Measurements from ENCODE around the gene KNSTRN.

DNA sequence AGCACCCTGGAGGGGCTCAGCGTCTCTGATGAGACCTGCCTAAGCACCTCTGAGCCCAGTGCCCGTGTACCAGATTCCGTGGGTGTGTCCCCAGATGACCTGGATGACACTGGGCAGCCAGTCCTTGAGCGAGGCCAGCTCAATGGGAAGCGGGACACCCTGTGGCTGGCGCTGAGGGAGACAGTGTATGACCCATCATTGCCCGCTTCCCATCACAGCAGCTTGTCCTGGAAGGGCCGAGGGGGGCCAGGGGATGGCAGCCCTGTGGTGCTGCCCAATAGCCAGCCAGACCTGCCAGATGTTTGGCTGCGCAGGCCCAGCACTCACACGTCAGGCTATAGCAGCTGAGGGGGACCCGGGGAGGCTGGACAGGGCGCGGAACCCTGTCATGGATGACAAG is 12.6 kb upstream of the KNSTRN start:
- TF ChIP-seq, protein P1, sequence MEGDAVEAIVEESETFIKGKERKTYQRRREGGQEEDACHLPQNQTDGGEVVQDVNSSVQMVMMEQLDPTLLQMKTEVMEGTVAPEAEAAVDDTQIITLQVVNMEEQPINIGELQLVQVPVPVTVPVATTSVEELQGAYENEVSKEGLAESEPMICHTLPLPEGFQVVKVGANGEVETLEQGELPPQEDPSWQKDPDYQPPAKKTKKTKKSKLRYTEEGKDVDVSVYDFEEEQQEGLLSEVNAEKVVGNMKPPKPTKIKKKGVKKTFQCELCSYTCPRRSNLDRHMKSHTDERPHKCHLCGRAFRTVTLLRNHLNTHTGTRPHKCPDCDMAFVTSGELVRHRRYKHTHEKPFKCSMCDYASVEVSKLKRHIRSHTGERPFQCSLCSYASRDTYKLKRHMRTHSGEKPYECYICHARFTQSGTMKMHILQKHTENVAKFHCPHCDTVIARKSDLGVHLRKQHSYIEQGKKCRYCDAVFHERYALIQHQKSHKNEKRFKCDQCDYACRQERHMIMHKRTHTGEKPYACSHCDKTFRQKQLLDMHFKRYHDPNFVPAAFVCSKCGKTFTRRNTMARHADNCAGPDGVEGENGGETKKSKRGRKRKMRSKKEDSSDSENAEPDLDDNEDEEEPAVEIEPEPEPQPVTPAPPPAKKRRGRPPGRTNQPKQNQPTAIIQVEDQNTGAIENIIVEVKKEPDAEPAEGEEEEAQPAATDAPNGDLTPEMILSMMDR (IDR thresholded peaks at IDR 0.05): no peak
- TF ChIP-seq, protein P2, sequence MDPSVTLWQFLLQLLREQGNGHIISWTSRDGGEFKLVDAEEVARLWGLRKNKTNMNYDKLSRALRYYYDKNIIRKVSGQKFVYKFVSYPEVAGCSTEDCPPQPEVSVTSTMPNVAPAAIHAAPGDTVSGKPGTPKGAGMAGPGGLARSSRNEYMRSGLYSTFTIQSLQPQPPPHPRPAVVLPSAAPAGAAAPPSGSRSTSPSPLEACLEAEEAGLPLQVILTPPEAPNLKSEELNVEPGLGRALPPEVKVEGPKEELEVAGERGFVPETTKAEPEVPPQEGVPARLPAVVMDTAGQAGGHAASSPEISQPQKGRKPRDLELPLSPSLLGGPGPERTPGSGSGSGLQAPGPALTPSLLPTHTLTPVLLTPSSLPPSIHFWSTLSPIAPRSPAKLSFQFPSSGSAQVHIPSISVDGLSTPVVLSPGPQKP (IDR thresholded peaks at IDR 0.05; ENCODE audit: low read depth, low read length): no peak
- TF ChIP-seq POLR2A (IDR thresholded peaks at IDR 0.05; ENCODE audit: low read length) (no peak), RAD21 (conservative IDR thresholded peaks at IDR 0.05 in 1 of 2, IDR thresholded peaks at IDR 0.05 in 1 of 2) (no peak), KDM1A (IDR thresholded peaks at IDR 0.05; ENCODE audit: low read depth) (no peak), NPAS2 (CRISPR knock-in tag; IDR thresholded peaks at IDR 0.05; ENCODE audit: borderline replicate concordance) (no peak), SMC3 (IDR thresholded peaks at IDR 0.05) (no peak), NR3C1 (IDR thresholded peaks at IDR 0.05) (no peak), ZFP36 (IDR thresholded peaks at IDR 0.05; ENCODE audit: borderline replicate concordance, partially characterized antibody) (no peak), EP300 (IDR thresholded peaks at IDR 0.05) (no peak)
- TF ChIP-seq, protein P3, sequence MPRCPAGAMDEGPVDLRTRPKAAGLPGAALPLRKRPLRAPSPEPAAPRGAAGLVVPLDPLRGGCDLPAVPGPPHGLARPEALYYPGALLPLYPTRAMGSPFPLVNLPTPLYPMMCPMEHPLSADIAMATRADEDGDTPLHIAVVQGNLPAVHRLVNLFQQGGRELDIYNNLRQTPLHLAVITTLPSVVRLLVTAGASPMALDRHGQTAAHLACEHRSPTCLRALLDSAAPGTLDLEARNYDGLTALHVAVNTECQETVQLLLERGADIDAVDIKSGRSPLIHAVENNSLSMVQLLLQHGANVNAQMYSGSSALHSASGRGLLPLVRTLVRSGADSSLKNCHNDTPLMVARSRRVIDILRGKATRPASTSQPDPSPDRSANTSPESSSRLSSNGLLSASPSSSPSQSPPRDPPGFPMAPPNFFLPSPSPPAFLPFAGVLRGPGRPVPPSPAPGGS (IDR thresholded peaks at IDR 0.05): no peak
- TF ChIP-seq, protein P4, sequence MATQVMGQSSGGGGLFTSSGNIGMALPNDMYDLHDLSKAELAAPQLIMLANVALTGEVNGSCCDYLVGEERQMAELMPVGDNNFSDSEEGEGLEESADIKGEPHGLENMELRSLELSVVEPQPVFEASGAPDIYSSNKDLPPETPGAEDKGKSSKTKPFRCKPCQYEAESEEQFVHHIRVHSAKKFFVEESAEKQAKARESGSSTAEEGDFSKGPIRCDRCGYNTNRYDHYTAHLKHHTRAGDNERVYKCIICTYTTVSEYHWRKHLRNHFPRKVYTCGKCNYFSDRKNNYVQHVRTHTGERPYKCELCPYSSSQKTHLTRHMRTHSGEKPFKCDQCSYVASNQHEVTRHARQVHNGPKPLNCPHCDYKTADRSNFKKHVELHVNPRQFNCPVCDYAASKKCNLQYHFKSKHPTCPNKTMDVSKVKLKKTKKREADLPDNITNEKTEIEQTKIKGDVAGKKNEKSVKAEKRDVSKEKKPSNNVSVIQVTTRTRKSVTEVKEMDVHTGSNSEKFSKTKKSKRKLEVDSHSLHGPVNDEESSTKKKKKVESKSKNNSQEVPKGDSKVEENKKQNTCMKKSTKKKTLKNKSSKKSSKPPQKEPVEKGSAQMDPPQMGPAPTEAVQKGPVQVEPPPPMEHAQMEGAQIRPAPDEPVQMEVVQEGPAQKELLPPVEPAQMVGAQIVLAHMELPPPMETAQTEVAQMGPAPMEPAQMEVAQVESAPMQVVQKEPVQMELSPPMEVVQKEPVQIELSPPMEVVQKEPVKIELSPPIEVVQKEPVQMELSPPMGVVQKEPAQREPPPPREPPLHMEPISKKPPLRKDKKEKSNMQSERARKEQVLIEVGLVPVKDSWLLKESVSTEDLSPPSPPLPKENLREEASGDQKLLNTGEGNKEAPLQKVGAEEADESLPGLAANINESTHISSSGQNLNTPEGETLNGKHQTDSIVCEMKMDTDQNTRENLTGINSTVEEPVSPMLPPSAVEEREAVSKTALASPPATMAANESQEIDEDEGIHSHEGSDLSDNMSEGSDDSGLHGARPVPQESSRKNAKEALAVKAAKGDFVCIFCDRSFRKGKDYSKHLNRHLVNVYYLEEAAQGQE (IDR thresholded peaks at IDR 0.05): no peak

Measured in A549 (cell line).